ENCODE results near the gene ADAD2.

GRCh38 chr16:84159800-84160199 is 31.2 kb upstream of the ADAD2 start:
- TF ChIP-seq CTCF (conservative IDR thresholded peaks at IDR 0.05; ENCODE audit: low read length) (no peak), EZH2phosphoT487 (IDR thresholded peaks at IDR 0.05; ENCODE audit: borderline replicate concordance, low read depth, low read length) (no peak)
